GM12878 (cell line): ENCODE measurements around the gene GPR176. TPM values are rescaled to one million over a fixed set of nuclear protein-coding genes. Genes with fewer than 3 reads are reported as not detected.

Experiments
- ATAC-seq: fragments of 200-7000 bp; cut with Tn5 transposase; 3 replicates; pipeline ENCODE4 v1.9.1; 2020; ENCODE audit warnings: mild to moderate bottlenecking, moderate library complexity
- BruUV-seq: library from RNA; stranded (reverse); fragments of 400-500 nt; replicated peaks from 2 replicates; lab custom pipeline; 2021; lab: Mats Ljungman, UMichigan
- CTCF ChIA-PET: fragments of 300-600 bp; sonication (Branson Sonifier 250); formaldehyde crosslinking; extraction: SDS; loops from one replicate; lab custom pipeline; 2021; ENCODE audit warnings: inconsistent platforms; lab: Yijun Ruan, JAX
- POLR2A ChIA-PET: fragments of 350-600 bp; formaldehyde crosslinking; extraction: SDS; loops from one replicate; lab custom pipeline; 2021; ENCODE audit warnings: inconsistent platforms; lab: Charles Lee
- RAD21 ChIA-PET: fragments of 300-600 bp; sonication (Branson Sonifier 250); formaldehyde crosslinking; loops from one replicate; lab custom pipeline; 2023; ENCODE audit warnings: antibody characterized with exemption; ENCODE audit not compliant: unreplicated experiment; lab: Charles Lee
- SMC1A ChIA-PET: fragments of 300-600 bp; sonication (Branson Sonifier 250); formaldehyde crosslinking; loops from one replicate; lab custom pipeline; 2023; ENCODE audit not compliant: unreplicated experiment, uncharacterized antibody; lab: Charles Lee
- DNase-seq: peaks from one replicate; pipeline ENCODE4 v3.0.0-alpha.2; 2011; ENCODE audit warnings: low read depth, low spot score
- FAIRE-seq: peaks from 3 replicates; lab custom pipeline; 2011; peaks lifted over from hg19 to GRCh38; lab: Jason Lieb, UNC
- H2AFZ ChIP-seq: 2 replicates; pipeline ENCODE4 v1.6.0; 2011; ENCODE audit warnings: low read depth, low read length, control low read depth; ENCODE audit not compliant: control insufficient read depth
- H3K27ac ChIP-seq: 2 replicates; pipeline ENCODE4 v1.5.1; 2011; ENCODE audit warnings: control low read depth; ENCODE audit not compliant: control insufficient read depth, insufficient read depth
- H3K27me3 ChIP-seq, 2 experiments: replicated peaks in 1 of 2; 2 replicates each; pipeline versions ENCODE4 v1.6.0 to v1.6.1; 2011; ENCODE audit warnings: low read length in 1 of 2; ENCODE audit not compliant: control insufficient read depth in 2 of 2, insufficient read depth in 2 of 2
- H3K36me3 ChIP-seq, 2 experiments: 2 replicates each; pipeline ENCODE4 v1.5.1; 2011; ENCODE audit warnings: low read length in 1 of 2; ENCODE audit not compliant: control insufficient read depth in 2 of 2, insufficient read depth in 2 of 2
- H3K4me1 ChIP-seq: 2 replicates; pipeline ENCODE4 v1.6.1; 2011; ENCODE audit warnings: mild to moderate bottlenecking, low read length, moderate library complexity, mixed read lengths; ENCODE audit not compliant: control insufficient read depth, insufficient read depth
- H3K4me2 ChIP-seq: 2 replicates; pipeline ENCODE4 v1.6.0; 2011; ENCODE audit warnings: control low read depth; ENCODE audit not compliant: control insufficient read depth, insufficient read depth
- H3K4me3 ChIP-seq: fragments of 200-600 bp; sonication (generic); 2 replicates; pipeline ENCODE4 v1.5.1; 2016
- H3K79me2 ChIP-seq: 2 replicates; pipeline ENCODE4 v1.6.0; 2011; ENCODE audit warnings: low read length; ENCODE audit not compliant: control insufficient read depth, insufficient read depth
- H3K9ac ChIP-seq: 2 replicates; pipeline ENCODE4 v1.8.0; 2011; ENCODE audit warnings: low read length, control low read depth, mixed read lengths; ENCODE audit not compliant: control insufficient read depth, insufficient read depth
- H3K9me3 ChIP-seq: replicated peaks from 3 replicates; pipeline ENCODE4 v1.5.1; 2011; ENCODE audit warnings: mild to moderate bottlenecking, low read length; ENCODE audit not compliant: control insufficient read depth, insufficient read depth
- H4K20me1 ChIP-seq: 2 replicates; pipeline ENCODE4 v1.6.0; 2011; ENCODE audit not compliant: control insufficient read depth, insufficient read depth
- FOS ChIP-seq: IDR thresholded peaks from 3 replicates; pipeline ENCODE4 v1.6.1; 2011; ENCODE audit warnings: borderline replicate concordance; ENCODE audit not compliant: insufficient read length; ENCODE audit errors: extremely low read depth
- GABPA ChIP-seq: IDR thresholded peaks from 2 replicates; pipeline ENCODE4 v1.6.1; 2014; ENCODE audit warnings: antibody characterized with exemption, low read depth, mild to moderate bottlenecking, inconsistent platforms
- KLF5 ChIP-seq: fragments of 450-650 bp; IDR thresholded peaks from 2 replicates; pipeline ENCODE4 v1.6.1; 2014; ENCODE audit warnings: mild to moderate bottlenecking; ENCODE audit not compliant: partially characterized antibody
- MTA2 ChIP-seq: fragments of 450-650 bp; IDR thresholded peaks from 2 replicates; pipeline ENCODE4 v1.6.1; 2016; ENCODE audit warnings: low read depth, mild to moderate bottlenecking, moderate library complexity
- NR2C1 ChIP-seq: fragments of 450-650 bp; IDR thresholded peaks from 2 replicates; pipeline ENCODE4 v1.6.1; 2017; ENCODE audit warnings: antibody characterized with exemption, mild to moderate bottlenecking, moderate library complexity
- PRDM15 ChIP-seq: fragments of 450-650 bp; formaldehyde crosslinking; IDR thresholded peaks from 2 replicates; pipeline ENCODE4 v1.4.0; 2020; ENCODE audit warnings: mild to moderate bottlenecking, moderate library complexity
- USF1 ChIP-seq: IDR thresholded peaks from 2 replicates; pipeline ENCODE4 v1.6.1; 2011; ENCODE audit warnings: borderline replicate concordance, low read depth, mild to moderate bottlenecking, moderate library complexity, mixed read lengths, low read length; ENCODE audit not compliant: insufficient read depth; ENCODE audit errors: extremely low read length
- ZNF592 ChIP-seq: fragments of 450-650 bp; IDR thresholded peaks from 2 replicates; pipeline ENCODE4 v1.6.1; 2017; ENCODE audit warnings: mild to moderate bottlenecking, moderate library complexity
- in situ Hi-C: fragments of 300-500 bp; cut with MboI; formaldehyde crosslinking; loops from 9 replicates; pipeline ENCODE4 v1.14.3; 2018; ENCODE audit warnings: mixed read lengths
- intact Hi-C: fragments of 100-400 bp; cut with micrococcal nuclease; formaldehyde crosslinking; loops from one replicate; pipeline ENCODE4 v1.14.2; 2022; ENCODE audit not compliant: unreplicated experiment
- polyA plus RNA-seq, 11 experiments: library from polyadenylated mRNA; depleted of rRNA in 4 of 11; unstranded in 6 of 11; stranded (reverse) in 5 of 11; fragments of >200 nt; fragmentation: Nextera tagmentation in 4 of 11; fragmentation: Illumina TruSeq in 1 of 11; extraction: Ambion mirVana in 4 of 11; extraction: Trizol in 1 of 11; gene quantifications; 1 replicate in 1 of 11; 2 replicates in 10 of 11; pipeline versions ENCODE4 v1.2.1 to v1.2.3, GENCODE V29; 2011 to 2016; ENCODE audit warnings: inconsistent platforms in 2 of 11, missing spikeins in 2 of 11, low read depth in 1 of 11
- total RNA-seq, 4 experiments: library from RNA; depleted of rRNA in 3 of 4; stranded (reverse); fragments of >200 nt in 3 of 4; fragmentation: Illumina TruSeq in 1 of 4; extraction: Trizol in 1 of 4; gene quantifications; 2 replicates each; pipeline versions ENCODE4 v1.2.1 to v1.2.3, GENCODE V29; 2013 to 2021

The GPR176 gene
- total and polyA plus RNA-seq, 10 of the 15 experiments (the other 5 are each of a cell fraction or from before 2014, with no cell fraction given), result 0.02 to 0.33 (median 0.16) TPM; not detected in 4

GRCh38 chr15:39819533-39819932, 100.5 kb downstream of the GPR176 start (continued):
- no peak for TF ChIP-seq USF1
- TF ChIP-seq FOS, result no peak
- TF ChIP-seq MTA2, result no peak
- TF ChIP-seq PRDM15, result no peak
- no peak for TF ChIP-seq NR2C1

GRCh38 chr15:39817892-39818291, 102.2 kb downstream of the GPR176 start:
- Histone ChIP-seq H3K4me2 (no peak overlapping the region), H3K4me1 (no peaks in the 10 kb centered on the region), H3K27me3 (no peaks in the 10 kb centered on the region; a peak in 1 of 4 replicates), H3K9ac (no peak overlapping the region), H3K9me3 (no peaks in the 10 kb centered on the region)
- intact Hi-C loops (no loop called here), in situ Hi-C loops (no loop called here)
- no peak for FAIRE-seq
- no peak for DNase-seq
- ATAC-seq, result no peak
- TF ChIP-seq KLF5, result no peak
- TF ChIP-seq ZNF592, result no peak
- no peak for TF ChIP-seq GABPA
- TF ChIP-seq, all 136 proteins: peak for 0
- Histone ChIP-seq H3K4me3 (no peak overlapping the region), H4K20me1 (no peaks in the 10 kb centered on the region), H2AFZ (no peak overlapping the region), H3K79me2 (no peaks in the 10 kb centered on the region), H3K27ac (no peak overlapping the region), H3K36me3 (no peaks in the 10 kb centered on the region)
- BruUV-seq, result no TSS peak
- RAD21 ChIA-PET, result interaction anchor here (1.6 kb wide), 1 partner anchor 29 kb away, joined by 4 read pairs; no protein-coding TSS in a partner anchor
- POLR2A ChIA-PET, result interaction anchor here (0.7 kb wide), 1 partner anchor 51 kb away, joined by 3 read pairs; no protein-coding TSS in a partner anchor
- SMC1A ChIA-PET, result interaction anchor here (1.0 to 1.2 kb wide), 2 partner anchors 12 to 70 kb away, joined by 4 read pairs; no protein-coding TSS in a partner anchor
- CTCF ChIA-PET, result interaction anchor here (0.7 to 1.3 kb wide), 8 partner anchors 12 to 229 kb away, joined by 3 to 4 read pairs (median 3); no protein-coding TSS in a partner anchor
